ENCODE data around the gene TMEM168. TPM values are rescaled to one million over a fixed set of nuclear protein-coding genes. Genes with fewer than 3 reads are reported as not detected.

TMEM168 gene
- total and polyA plus RNA-seq, 8 donors: 2.9 to 148 (median 10.7) TPM

DNA sequence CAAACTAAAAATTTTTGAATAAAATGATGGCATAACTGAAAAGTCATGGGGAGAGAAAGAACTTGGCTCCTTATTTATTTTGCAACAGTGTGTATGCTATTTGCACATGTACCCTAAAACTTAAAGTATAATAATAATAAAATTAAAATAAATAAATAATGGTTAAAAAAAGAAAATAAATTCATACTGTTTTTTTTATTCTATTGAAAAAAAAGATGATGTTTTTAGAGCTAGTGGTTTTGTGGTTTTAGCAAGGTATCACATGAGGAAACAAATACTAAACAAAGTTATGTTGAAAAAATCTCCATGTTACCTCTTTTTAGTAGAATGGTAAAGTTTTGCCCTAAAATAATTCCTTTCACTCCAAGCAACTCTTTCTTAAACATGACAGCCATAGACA lies 26.2 kb downstream of the TMEM168 start:
- H3K4me1 ChIP-seq: no peaks in the 10 kb centered on the region
- H3K27me3 ChIP-seq: no peaks in the 10 kb centered on the region
- TF ChIP-seq, protein P1, sequence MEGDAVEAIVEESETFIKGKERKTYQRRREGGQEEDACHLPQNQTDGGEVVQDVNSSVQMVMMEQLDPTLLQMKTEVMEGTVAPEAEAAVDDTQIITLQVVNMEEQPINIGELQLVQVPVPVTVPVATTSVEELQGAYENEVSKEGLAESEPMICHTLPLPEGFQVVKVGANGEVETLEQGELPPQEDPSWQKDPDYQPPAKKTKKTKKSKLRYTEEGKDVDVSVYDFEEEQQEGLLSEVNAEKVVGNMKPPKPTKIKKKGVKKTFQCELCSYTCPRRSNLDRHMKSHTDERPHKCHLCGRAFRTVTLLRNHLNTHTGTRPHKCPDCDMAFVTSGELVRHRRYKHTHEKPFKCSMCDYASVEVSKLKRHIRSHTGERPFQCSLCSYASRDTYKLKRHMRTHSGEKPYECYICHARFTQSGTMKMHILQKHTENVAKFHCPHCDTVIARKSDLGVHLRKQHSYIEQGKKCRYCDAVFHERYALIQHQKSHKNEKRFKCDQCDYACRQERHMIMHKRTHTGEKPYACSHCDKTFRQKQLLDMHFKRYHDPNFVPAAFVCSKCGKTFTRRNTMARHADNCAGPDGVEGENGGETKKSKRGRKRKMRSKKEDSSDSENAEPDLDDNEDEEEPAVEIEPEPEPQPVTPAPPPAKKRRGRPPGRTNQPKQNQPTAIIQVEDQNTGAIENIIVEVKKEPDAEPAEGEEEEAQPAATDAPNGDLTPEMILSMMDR (IDR thresholded peaks at IDR 0.05): no peak
- TF ChIP-seq POLR2AphosphoS5 (IDR thresholded peaks at IDR 0.05) (no peak), POLR2A (IDR thresholded peaks at IDR 0.05) (no peak), EP300 (IDR thresholded peaks at IDR 0.05) (no peak)
- no peak overlapping the region for H3K4me3 ChIP-seq
- no peak for DNase-seq
- peaks cover 0 to 11% (median 6%) of the 10 kb centered on the region in 4 donors for H3K36me3 ChIP-seq
- intact Hi-C loops (cut with DNase I; ENCODE audit: low total_unique reads): no loop called here
- H3K9me3 ChIP-seq: no peaks in the 10 kb centered on the region
- no peak overlapping the region for H3K27ac ChIP-seq

DNA sequence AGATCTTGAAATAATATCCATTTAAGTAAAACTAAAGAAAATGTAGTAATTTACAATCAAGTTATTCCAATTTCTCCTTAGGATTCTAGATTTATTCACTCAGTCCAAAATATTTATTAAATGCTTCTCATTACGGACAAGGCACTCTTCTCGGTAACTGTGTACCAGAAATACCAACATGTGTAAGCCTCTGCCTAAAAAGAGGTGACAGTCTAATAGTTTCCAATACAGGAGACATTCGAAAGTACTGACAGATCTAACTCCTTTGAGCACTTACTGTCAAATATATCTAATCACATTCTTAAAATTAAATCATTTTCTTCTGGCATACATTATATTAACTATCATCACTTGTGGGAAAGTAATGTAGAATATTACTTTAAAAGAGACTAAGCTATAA lies 26.9 kb downstream of the TMEM168 start:
- intact Hi-C loops (cut with DNase I; ENCODE audit: low total_unique reads): no loop called here
- TF ChIP-seq POLR2AphosphoS5 (IDR thresholded peaks at IDR 0.05): no peak
- TF ChIP-seq, protein P1 (IDR thresholded peaks at IDR 0.05): no peak
- no peak for TF ChIP-seq POLR2A (IDR thresholded peaks at IDR 0.05)
- no peak for TF ChIP-seq EP300 (IDR thresholded peaks at IDR 0.05)
- peaks cover 0 to 11% (median 6%) of the 10 kb centered on the region in 4 donors for H3K36me3 ChIP-seq

DNA sequence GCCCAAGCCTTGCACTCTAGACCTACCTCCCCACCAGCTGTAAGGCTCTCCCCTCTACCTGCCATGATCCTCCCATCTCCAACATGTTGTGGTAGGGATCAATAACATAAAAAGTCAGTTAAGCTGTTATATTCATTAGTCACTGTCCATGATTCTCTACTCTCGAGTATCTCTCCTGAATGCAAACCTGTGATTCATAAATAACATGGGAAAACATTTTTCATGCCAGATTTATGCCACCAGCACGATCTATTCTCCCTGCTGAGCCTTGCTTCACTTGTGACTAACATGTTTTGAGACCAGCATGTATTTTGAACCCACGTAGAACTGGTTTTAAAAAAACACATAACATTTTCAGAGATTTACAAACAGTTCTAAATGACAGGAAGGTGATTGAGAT lies 30.3 kb downstream of the TMEM168 start:
- no peak overlapping the region for H3K4me3 ChIP-seq
- peaks cover 0 to 7% (median 0%) of the 10 kb centered on the region in 4 donors for H3K36me3 ChIP-seq
- intact Hi-C loops (cut with DNase I; ENCODE audit: low total_unique reads): no loop called here
- no peak for DNase-seq
- H3K9me3 ChIP-seq: no peaks in the 10 kb centered on the region
- H3K27me3 ChIP-seq: no peaks in the 10 kb centered on the region
- H3K4me1 ChIP-seq: no peaks in the 10 kb centered on the region
- TF ChIP-seq, protein P1 (IDR thresholded peaks at IDR 0.05): no peak
- H3K27ac ChIP-seq: no peak overlapping the region
- WGBS, 5 donors: 80 to 91% (median 86%) methylated on average over 3 of the region's 3 CpGs

More for the DNA sequence above, 26.9 kb downstream of the TMEM168 start:
- H3K4me3 ChIP-seq: no peak overlapping the region
- WGBS, 5 donors: 83 to 99% (median 97%) methylated on average over 3 of the region's 3 CpGs
- H3K9me3 ChIP-seq: no peaks in the 10 kb centered on the region
- no peaks in the 10 kb centered on the region for H3K27me3 ChIP-seq
- no peak for DNase-seq
- H3K27ac ChIP-seq: no peak overlapping the region
- no peaks in the 10 kb centered on the region for H3K4me1 ChIP-seq

DNA sequence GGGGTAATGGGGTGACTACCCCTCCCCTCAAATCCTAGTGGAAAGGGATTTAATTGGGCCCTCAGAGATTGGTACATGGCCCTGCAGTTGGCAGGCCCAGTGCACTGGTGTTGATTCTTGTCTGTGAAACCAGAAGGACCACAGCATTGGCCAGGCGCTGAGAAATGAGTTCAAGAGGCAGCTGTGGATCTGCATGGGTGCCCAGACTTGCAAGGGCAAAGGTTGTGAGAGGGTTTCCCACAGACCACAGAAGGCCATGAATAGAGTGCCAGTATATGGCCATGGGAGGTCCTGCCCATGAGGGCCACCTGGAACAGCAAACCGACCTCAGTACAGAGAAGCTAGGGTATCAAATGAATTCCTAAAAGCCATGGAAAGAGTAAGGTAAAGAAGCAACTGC lies 32.9 kb downstream of the TMEM168 start:
- no peak for DNase-seq
- Histone ChIP-seq H3K27me3 (no peaks in the 10 kb centered on the region), H3K9me3 (no peaks in the 10 kb centered on the region), H3K4me3 (no peak overlapping the region), H3K27ac (no peak overlapping the region), H3K4me1 (no peaks in the 10 kb centered on the region), H3K36me3 (peaks cover 0 to 7% (median 0%) of the 10 kb centered on the region in 4 donors)
- 69 to 96% (median 93%) methylated on average over 2 of the region's 2 CpGs for WGBS, 5 donors
- TF ChIP-seq EP300 (IDR thresholded peaks at IDR 0.05): no peak
- TF ChIP-seq, protein P1 (IDR thresholded peaks at IDR 0.05): no peak
- TF ChIP-seq POLR2AphosphoS5 (IDR thresholded peaks at IDR 0.05): no peak
- TF ChIP-seq POLR2A (IDR thresholded peaks at IDR 0.05): no peak
- intact Hi-C loops (cut with DNase I; ENCODE audit: low total_unique reads): no loop called here
